ENCODE measurements around the gene UNC80. TPM values are rescaled to one million over a fixed set of nuclear protein-coding genes. Genes with fewer than 3 reads are reported as not detected.

Gene UNC80
- total RNA-seq, 2 experiments from 2014 or later = not detected

GRCh38 chr2:209933499-209934483 is 162.2 kb downstream of the UNC80 start:
- H3K4me3 Mint-ChIP-seq = no peak overlapping the region
- no peaks in the 10 kb centered on the region for H3K36me3 Mint-ChIP-seq (ENCODE audit: low read depth)
- H3K4me1 Mint-ChIP-seq (ENCODE audit: low read depth) = no peaks in the 10 kb centered on the region
- CTCF ChIA-PET = interaction anchor here (0.6 to 0.7 kb wide), 4 partner anchors 10 to 1308 kb away, joined by 3 to 6 read pairs (median 3); no protein-coding TSS in a partner anchor
- no peak for DNase-seq
- H3K9me3 Mint-ChIP-seq = no peaks in the 10 kb centered on the region
- intact Hi-C loops (cut with micrococcal nuclease) = no loop called here
- H3K27ac Mint-ChIP-seq = no peak overlapping the region
- peaks cover under 1% of the 10 kb centered on the region for H3K27me3 Mint-ChIP-seq (ENCODE audit: low read depth)

DNA sequence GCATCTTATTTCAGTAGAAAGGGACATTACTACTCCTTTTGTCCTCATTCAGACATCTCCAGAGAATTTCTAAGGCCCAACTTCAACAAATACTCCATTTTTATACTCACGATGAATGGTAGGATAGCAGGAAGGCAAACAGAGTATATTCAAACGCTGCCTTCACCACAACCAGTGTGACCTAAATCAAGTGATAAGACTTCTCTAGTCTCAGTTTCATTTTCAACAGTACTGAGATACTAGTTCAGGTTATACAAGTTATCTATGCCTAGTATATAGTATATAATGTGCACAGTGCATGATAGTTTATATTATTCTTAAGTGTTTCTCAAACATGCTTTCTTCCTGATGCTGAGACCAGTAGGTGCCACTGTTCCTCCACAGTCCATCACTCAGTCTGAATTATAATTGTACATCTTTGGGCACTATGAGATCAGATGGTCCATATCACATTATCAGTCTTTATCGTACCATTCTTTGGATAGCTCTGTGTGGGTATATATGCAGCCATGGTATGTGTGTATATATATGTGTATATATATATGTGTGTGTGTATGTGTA is 164.6 kb downstream of the UNC80 start:
- no peaks in the 10 kb centered on the region for H3K4me1 Mint-ChIP-seq (ENCODE audit: low read depth)
- intact Hi-C loops (cut with micrococcal nuclease) = no loop called here
- no peaks in the 10 kb centered on the region for H3K36me3 Mint-ChIP-seq (ENCODE audit: low read depth)
- no peaks in the 10 kb centered on the region for H3K9me3 Mint-ChIP-seq
- CTCF ChIA-PET = interaction anchor here (0.6 kb wide), 1 partner anchor 8 kb away, joined by 3 read pairs; no protein-coding TSS in a partner anchor
- H3K27ac Mint-ChIP-seq = no peak overlapping the region
- H3K4me3 Mint-ChIP-seq = no peak overlapping the region
- H3K27me3 Mint-ChIP-seq (ENCODE audit: low read depth) = peaks cover 5% of the 10 kb centered on the region
- no peak for DNase-seq

- no peaks in the 10 kb centered on the region for H3K36me3 Mint-ChIP-seq (ENCODE audit: low read depth)
- H3K27me3 Mint-ChIP-seq (ENCODE audit: low read depth) = peaks cover 8% of the 10 kb centered on the region
- no peaks in the 10 kb centered on the region for H3K9me3 Mint-ChIP-seq
- intact Hi-C loops (cut with micrococcal nuclease) = no loop called here
- no peak overlapping the region for H3K27ac Mint-ChIP-seq
- CTCF ChIA-PET = interaction anchor here (0.7 to 1.8 kb wide), 2 partner anchors 11 to 259 kb away, joined by 3 to 7 read pairs; no protein-coding TSS in a partner anchor
- no peak overlapping the region for H3K4me3 Mint-ChIP-seq
- H3K4me1 Mint-ChIP-seq (ENCODE audit: low read depth) = no peaks in the 10 kb centered on the region
- no peak for DNase-seq
Observed at GRCh38 chr2:209937893-209938292, 166.3 kb downstream of the UNC80 start.

GRCh38 chr2:209938906-209939305 is 167.3 kb downstream of the UNC80 start:
- H3K4me1 Mint-ChIP-seq (ENCODE audit: low read depth) = no peaks in the 10 kb centered on the region
- intact Hi-C loops (cut with micrococcal nuclease) = no loop called here
- no peak for DNase-seq
- H3K27ac Mint-ChIP-seq = no peak overlapping the region
- no peaks in the 10 kb centered on the region for H3K9me3 Mint-ChIP-seq
- H3K36me3 Mint-ChIP-seq (ENCODE audit: low read depth) = no peaks in the 10 kb centered on the region
- H3K4me3 Mint-ChIP-seq = no peak overlapping the region
- peaks cover 8% of the 10 kb centered on the region for H3K27me3 Mint-ChIP-seq (ENCODE audit: low read depth)
- CTCF ChIA-PET = interaction anchor here (1.8 kb wide), 1 partner anchor 258 kb away, joined by 7 read pairs; no protein-coding TSS in a partner anchor

DNA sequence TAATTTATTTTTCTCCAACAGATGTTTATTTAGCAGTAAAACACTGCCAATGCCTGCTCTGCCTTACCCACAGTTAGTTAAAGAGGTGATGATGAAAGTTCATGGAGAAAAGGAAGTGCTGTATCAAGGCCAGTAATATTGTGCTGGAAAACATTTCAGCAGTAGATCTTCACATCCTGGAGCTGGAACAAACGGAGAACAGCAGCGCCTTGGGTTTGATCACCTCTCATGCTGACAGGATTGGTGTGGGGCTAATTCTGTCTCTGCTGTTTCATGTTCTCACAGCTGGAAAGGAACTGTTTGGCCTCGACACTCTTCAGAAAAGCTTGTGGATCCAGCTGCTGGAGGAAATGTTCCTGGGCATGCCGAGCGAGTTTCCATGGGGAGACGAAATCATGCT is 169.3 kb downstream of the UNC80 start:
- Mint-ChIP-seq H3K4me1 (ENCODE audit: low read depth) (no peaks in the 10 kb centered on the region), H3K4me3 (no peak overlapping the region), H3K9me3 (peaks cover 2% of the 10 kb centered on the region), H3K36me3 (ENCODE audit: low read depth) (no peaks in the 10 kb centered on the region), H3K27me3 (ENCODE audit: low read depth) (peaks cover 10% of the 10 kb centered on the region), H3K27ac (no peak overlapping the region)
- CTCF ChIA-PET = interaction anchor here (1.0 kb wide), 1 partner anchor 20 kb away, joined by 3 read pairs; no protein-coding TSS in a partner anchor
- DNase-seq = no peak
- intact Hi-C loops (cut with micrococcal nuclease) = no loop called here

DNA sequence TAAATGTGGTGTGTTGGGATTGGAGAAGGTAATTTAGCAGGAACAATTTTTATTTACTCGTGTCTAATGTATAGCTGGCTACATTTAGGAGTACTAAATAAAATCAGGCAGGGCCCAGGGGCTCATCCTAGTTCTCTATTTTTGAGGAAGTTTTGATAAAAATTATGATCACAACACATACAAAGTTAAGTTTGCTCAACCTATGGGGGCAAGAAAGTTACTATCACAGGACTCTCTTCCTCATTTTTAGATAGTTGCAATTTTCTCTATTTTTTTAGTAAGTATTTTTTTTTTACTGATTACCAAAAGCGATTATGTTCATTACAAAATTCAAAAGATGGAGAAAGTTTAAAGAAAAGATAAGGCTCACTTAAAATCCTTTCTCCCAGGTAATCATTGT is 170.8 kb downstream of the UNC80 start:
- no peak for DNase-seq
- no peak overlapping the region for H3K4me3 Mint-ChIP-seq
- H3K9me3 Mint-ChIP-seq = peaks cover 2% of the 10 kb centered on the region
- intact Hi-C loops (cut with micrococcal nuclease) = no loop called here
- peaks cover 13% of the 10 kb centered on the region for H3K27me3 Mint-ChIP-seq (ENCODE audit: low read depth)
- H3K27ac Mint-ChIP-seq = no peak overlapping the region
- H3K36me3 Mint-ChIP-seq (ENCODE audit: low read depth) = no peaks in the 10 kb centered on the region
- H3K4me1 Mint-ChIP-seq (ENCODE audit: low read depth) = no peaks in the 10 kb centered on the region
- CTCF ChIA-PET = interaction anchor here (0.6 kb wide), 1 partner anchor 169 kb away, joined by 3 read pairs; no protein-coding TSS in a partner anchor

DNA sequence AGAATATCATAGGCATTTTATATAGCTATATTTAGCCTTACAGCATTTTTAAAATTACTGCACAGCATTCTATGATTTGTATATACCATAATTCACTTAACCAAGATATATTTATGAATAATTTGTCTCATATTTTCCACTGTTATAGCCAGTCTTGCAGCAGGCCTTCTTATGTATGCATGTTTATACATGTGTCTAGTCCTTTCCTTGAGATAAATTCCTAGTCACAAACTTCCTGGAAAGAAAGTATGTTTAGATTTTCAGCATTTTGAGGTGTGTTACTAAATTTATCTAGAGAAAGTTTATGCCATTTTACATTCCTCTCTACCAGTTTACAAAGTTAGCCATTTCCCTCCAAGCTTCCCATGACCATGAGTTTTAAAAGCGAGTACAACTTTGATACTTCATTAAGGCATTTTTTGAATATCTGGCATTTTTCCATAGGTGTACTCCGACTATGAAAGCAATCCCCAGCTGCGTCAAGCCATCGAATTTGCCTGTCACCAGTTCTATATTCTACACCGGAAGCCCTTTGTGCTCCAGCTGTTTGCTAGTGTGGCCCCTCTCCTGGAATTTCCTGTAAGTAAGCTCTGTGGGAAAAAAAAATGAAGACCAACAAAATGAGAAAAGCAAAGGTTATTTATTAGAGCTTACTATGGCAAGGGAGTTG is 171.4 kb downstream of the UNC80 start:
- peaks cover 2% of the 10 kb centered on the region for H3K9me3 Mint-ChIP-seq
- intact Hi-C loops (cut with micrococcal nuclease) = no loop called here
- CTCF ChIA-PET = interaction anchor here (0.6 to 1.9 kb wide), 3 partner anchors 7 to 18 kb away, joined by 3 to 6 read pairs (median 3); no protein-coding TSS in a partner anchor
- no peak for DNase-seq
- H3K4me3 Mint-ChIP-seq = no peak overlapping the region
- peaks cover 13% of the 10 kb centered on the region for H3K27me3 Mint-ChIP-seq (ENCODE audit: low read depth)
- H3K36me3 Mint-ChIP-seq (ENCODE audit: low read depth) = no peaks in the 10 kb centered on the region
- H3K4me1 Mint-ChIP-seq (ENCODE audit: low read depth) = no peaks in the 10 kb centered on the region
- no peak overlapping the region for H3K27ac Mint-ChIP-seq

DNA sequence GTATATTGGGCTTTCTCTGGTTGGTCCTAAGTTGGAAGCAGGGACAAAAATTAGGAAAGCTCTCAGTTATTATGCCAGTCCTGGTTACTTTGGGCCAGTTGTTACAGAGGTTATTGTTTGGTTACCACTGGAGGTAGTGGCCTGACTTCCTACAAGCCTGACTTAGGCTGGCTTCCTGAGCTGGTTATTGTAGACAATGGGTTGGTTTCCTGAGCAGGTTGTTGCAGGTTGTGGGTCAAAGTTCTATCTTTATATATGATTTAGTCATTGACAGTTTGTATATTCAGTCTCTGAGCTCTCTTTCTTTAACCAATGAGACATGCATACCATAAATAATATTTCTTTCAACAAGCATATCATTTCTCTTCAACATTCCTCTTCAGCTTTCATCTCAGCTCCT is 172.1 kb downstream of the UNC80 start:
- CTCF ChIA-PET = interaction anchor here (0.6 to 1.9 kb wide), 3 partner anchors 8 to 19 kb away, joined by 3 to 6 read pairs (median 3); no protein-coding TSS in a partner anchor
- DNase-seq = no peak
- Mint-ChIP-seq H3K4me3 (no peak overlapping the region), H3K27ac (no peak overlapping the region), H3K9me3 (peaks cover 2% of the 10 kb centered on the region), H3K27me3 (ENCODE audit: low read depth) (peaks cover 13% of the 10 kb centered on the region), H3K4me1 (ENCODE audit: low read depth) (no peaks in the 10 kb centered on the region), H3K36me3 (ENCODE audit: low read depth) (no peaks in the 10 kb centered on the region)
- intact Hi-C loops (cut with micrococcal nuclease) = no loop called here

- Mint-ChIP-seq H3K27me3 (ENCODE audit: low read depth) (peaks cover 7% of the 10 kb centered on the region), H3K27ac (no peak overlapping the region), H3K9me3 (peaks cover 2% of the 10 kb centered on the region), H3K4me1 (ENCODE audit: low read depth) (no peaks in the 10 kb centered on the region), H3K4me3 (no peak overlapping the region), H3K36me3 (ENCODE audit: low read depth) (no peaks in the 10 kb centered on the region)
- intact Hi-C loops (cut with micrococcal nuclease) = no loop called here
- CTCF ChIA-PET = no interaction called here
- no peak for DNase-seq
Observed at GRCh38 chr2:209946539-209946938, 174.9 kb downstream of the UNC80 start.

GRCh38 chr2:209956271-209956670 is 184.6 kb downstream of the UNC80 start:
- Mint-ChIP-seq H3K4me1 (ENCODE audit: low read depth) (no peaks in the 10 kb centered on the region), H3K27ac (no peak overlapping the region), H3K27me3 (ENCODE audit: low read depth) (peaks cover 17% of the 10 kb centered on the region), H3K9me3 (no peaks in the 10 kb centered on the region), H3K4me3 (no peak overlapping the region), H3K36me3 (ENCODE audit: low read depth) (no peaks in the 10 kb centered on the region)
- intact Hi-C loops (cut with micrococcal nuclease) = no loop called here
- CTCF ChIA-PET = interaction anchor here (0.7 kb wide), 2 partner anchors 104 to 111 kb away, joined by 3 to 5 read pairs; no protein-coding TSS in a partner anchor
- DNase-seq = no peak

DNA sequence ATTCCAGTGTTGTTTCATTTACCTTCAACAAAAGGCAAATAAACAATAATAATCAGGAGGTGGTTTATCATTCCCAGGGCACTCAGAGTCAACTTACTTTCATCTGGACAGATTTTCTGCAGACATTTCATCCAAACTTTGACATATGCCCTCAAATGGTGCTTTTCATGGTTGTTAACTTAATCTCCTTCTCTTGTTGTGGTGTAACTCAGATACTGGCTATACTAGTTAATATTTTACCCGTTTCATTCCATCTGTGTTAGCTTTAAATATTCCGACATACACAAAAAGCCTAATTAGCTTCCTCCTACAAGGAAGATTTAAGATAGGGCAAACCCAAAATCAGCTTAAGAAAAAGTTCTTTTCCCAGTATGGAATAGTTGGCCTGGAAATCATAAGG is 186.4 kb downstream of the UNC80 start:
- Mint-ChIP-seq H3K9me3 (no peaks in the 10 kb centered on the region), H3K4me1 (ENCODE audit: low read depth) (no peaks in the 10 kb centered on the region), H3K36me3 (ENCODE audit: low read depth) (no peaks in the 10 kb centered on the region), H3K27me3 (ENCODE audit: low read depth) (peaks cover 1% of the 10 kb centered on the region), H3K4me3 (no peak overlapping the region), H3K27ac (no peak overlapping the region)
- CTCF ChIA-PET = interaction anchor here (0.6 to 2.0 kb wide), 3 partner anchors 25 to 532 kb away, joined by 3 to 4 read pairs (median 4); no protein-coding TSS in a partner anchor
- DNase-seq = no peak
- intact Hi-C loops (cut with micrococcal nuclease) = no loop called here

- no peaks in the 10 kb centered on the region for H3K36me3 Mint-ChIP-seq (ENCODE audit: low read depth)
- no peaks in the 10 kb centered on the region for H3K27me3 Mint-ChIP-seq (ENCODE audit: low read depth)
- no peaks in the 10 kb centered on the region for H3K4me1 Mint-ChIP-seq (ENCODE audit: low read depth)
- H3K27ac Mint-ChIP-seq = no peak overlapping the region
- DNase-seq = no peak
- intact Hi-C loops (cut with micrococcal nuclease) = loop anchor here (5.0 to 10.0 kb wide), 3 partner anchors 237 to 1585 kb away; no protein-coding TSS in a partner anchor
- no peak overlapping the region for H3K4me3 Mint-ChIP-seq
- CTCF ChIA-PET = interaction anchor here (0.7 to 2.0 kb wide), 8 partner anchors 9 to 625 kb away, joined by 3 to 6 read pairs (median 3); no protein-coding TSS in a partner anchor
- H3K9me3 Mint-ChIP-seq = no peaks in the 10 kb centered on the region
Observed at GRCh38 chr2:209960045-209960444, 188.4 kb downstream of the UNC80 start.

Measured in activated naive CD4-positive, alpha-beta T cell treated with anti-CD3 and anti-CD28 coated beads for 36 hours (primary cell).